GM15510 (cell line): Measurements from ENCODE around the gene VAMP5.
A peak's percentile ranks its signal among the peaks of the same experiment; 100 is the strongest.

ENCODE experiments used
- POLR2A ChIP-seq: IDR thresholded peaks from 3 replicates; pipeline ENCODE4 v1.6.1; 2011; ENCODE audit warnings: borderline replicate concordance; ENCODE audit not compliant: insufficient read length; ENCODE audit errors: extremely low read depth

VAMP5 gene

GRCh38 chr2:85547859-85548607 is 36.2 kb upstream of the VAMP5 start:
- TF ChIP-seq POLR2A = no peak

- TF ChIP-seq POLR2A = no peak
These were observed 35.7 kb upstream of the VAMP5 start for GRCh38 chr2:85548608-85548900.

GRCh38 chr2:85549095-85549494 is 35.1 kb upstream of the VAMP5 start:
- no peak for TF ChIP-seq POLR2A

- no peak for TF ChIP-seq POLR2A
These were observed 34.4 kb upstream of the VAMP5 start for GRCh38 chr2:85549826-85550225.

GRCh38 chr2:85550486-85550885 is 33.7 kb upstream of the VAMP5 start:
- no peak for TF ChIP-seq POLR2A

- no peak for TF ChIP-seq POLR2A
These were observed 32.2 kb upstream of the VAMP5 start for GRCh38 chr2:85551698-85552678.

- TF ChIP-seq POLR2A = no peak
These were observed 31.0 kb upstream of the VAMP5 start for GRCh38 chr2:85553184-85553583.

- no peak for TF ChIP-seq POLR2A
These were observed 29.1 kb upstream of the VAMP5 start for GRCh38 chr2:85554980-85555612.

- no peak for TF ChIP-seq POLR2A
These were observed 27.1 kb upstream of the VAMP5 start for GRCh38 chr2:85557130-85557529.

GRCh38 chr2:85558160-85558559 is 26.1 kb upstream of the VAMP5 start:
- TF ChIP-seq POLR2A = no peak

- TF ChIP-seq POLR2A = no peak
These were observed 23.4 kb upstream of the VAMP5 start for GRCh38 chr2:85560812-85561279.

GRCh38 chr2:85561280-85562212 is 22.7 kb upstream of the VAMP5 start, which contains the start of gene GGCX:
Gene GGCX, minus strand, starts transcription at chr2:85561493. Its CDS starts 65 bp downstream, at chr2:85561428.
- peak; percentile 97 for TF ChIP-seq POLR2A

GRCh38 chr2:85564144-85564563 is 20.1 kb upstream of the VAMP5 start:
- TF ChIP-seq POLR2A = no peak

GRCh38 chr2:85566265-85566664 is 18.0 kb upstream of the VAMP5 start:
- TF ChIP-seq POLR2A = no peak
